Measurements from ENCODE around the gene RRAS2.

RRAS2 gene

GRCh38 chr11:14329702-14330101 is 29.3 kb downstream of the RRAS2 start:
- H3K4me1 ChIP-seq (ENCODE audit: control insufficient read depth, insufficient read depth, low read length) = no peaks in the 10 kb centered on the region
- no peak overlapping the region for H3K27ac ChIP-seq (ENCODE audit: insufficient read depth, low read depth, low read length, poor library complexity, severe bottlenecking)
- H3K4me3 ChIP-seq (ENCODE audit: insufficient read depth, low read depth, low read length) = no peak overlapping the region
- WGBS, 2 experiments = 84 to 87% methylated on average over 2 of the region's 2 CpGs
- H3K36me3 ChIP-seq (ENCODE audit: control insufficient read depth, insufficient read depth, low read length) = no peaks in the 10 kb centered on the region
- H3K9me3 ChIP-seq (ENCODE audit: control insufficient read depth, low read length) = no peaks in the 10 kb centered on the region
- no peaks in the 10 kb centered on the region for H3K27me3 ChIP-seq (ENCODE audit: control insufficient read depth, insufficient read depth, low read length, poor library complexity, severe bottlenecking)

GRCh38 chr11:14327116-14327515 is 31.9 kb downstream of the RRAS2 start:
- Histone ChIP-seq H3K4me3 (ENCODE audit: insufficient read depth, low read depth, low read length) (no peak overlapping the region), H3K27ac (ENCODE audit: insufficient read depth, low read depth, low read length, poor library complexity, severe bottlenecking) (no peak overlapping the region), H3K27me3 (ENCODE audit: control insufficient read depth, insufficient read depth, low read length, poor library complexity, severe bottlenecking) (no peaks in the 10 kb centered on the region), H3K36me3 (ENCODE audit: control insufficient read depth, insufficient read depth, low read length) (no peaks in the 10 kb centered on the region), H3K4me1 (ENCODE audit: control insufficient read depth, insufficient read depth, low read length) (no peaks in the 10 kb centered on the region), H3K9me3 (ENCODE audit: control insufficient read depth, low read length) (no peaks in the 10 kb centered on the region)

GRCh38 chr11:14323118-14323676 is 35.8 kb downstream of the RRAS2 start:
- H3K36me3 ChIP-seq (ENCODE audit: control insufficient read depth, insufficient read depth, low read length) = no peaks in the 10 kb centered on the region
- H3K4me1 ChIP-seq (ENCODE audit: control insufficient read depth, insufficient read depth, low read length) = no peaks in the 10 kb centered on the region
- no peaks in the 10 kb centered on the region for H3K27me3 ChIP-seq (ENCODE audit: control insufficient read depth, insufficient read depth, low read length, poor library complexity, severe bottlenecking)
- no peak overlapping the region for H3K27ac ChIP-seq (ENCODE audit: insufficient read depth, low read depth, low read length, poor library complexity, severe bottlenecking)
- WGBS, 2 experiments = 94 to 97% methylated on average over 4 to 6 of the region's 6 CpGs
- no peaks in the 10 kb centered on the region for H3K9me3 ChIP-seq (ENCODE audit: control insufficient read depth, low read length)
- no peak overlapping the region for H3K4me3 ChIP-seq (ENCODE audit: insufficient read depth, low read depth, low read length)

GRCh38 chr11:14322510-14322909 is 36.5 kb downstream of the RRAS2 start:
- Histone ChIP-seq H3K4me1 (ENCODE audit: control insufficient read depth, insufficient read depth, low read length) (no peaks in the 10 kb centered on the region), H3K4me3 (ENCODE audit: insufficient read depth, low read depth, low read length) (no peak overlapping the region), H3K27ac (ENCODE audit: insufficient read depth, low read depth, low read length, poor library complexity, severe bottlenecking) (no peak overlapping the region), H3K9me3 (ENCODE audit: control insufficient read depth, low read length) (no peaks in the 10 kb centered on the region), H3K36me3 (ENCODE audit: control insufficient read depth, insufficient read depth, low read length) (no peaks in the 10 kb centered on the region), H3K27me3 (ENCODE audit: control insufficient read depth, insufficient read depth, low read length, poor library complexity, severe bottlenecking) (no peaks in the 10 kb centered on the region)
- no CpG with 5 or more reads among the region's 2 CpGs for WGBS, 2 experiments

- 89 to 93% methylated on average over 3 of the region's 3 CpGs for WGBS, 2 experiments
- H3K27ac ChIP-seq (ENCODE audit: insufficient read depth, low read depth, low read length, poor library complexity, severe bottlenecking) = no peak overlapping the region
- H3K4me3 ChIP-seq (ENCODE audit: insufficient read depth, low read depth, low read length) = no peak overlapping the region
- H3K27me3 ChIP-seq (ENCODE audit: control insufficient read depth, insufficient read depth, low read length, poor library complexity, severe bottlenecking) = no peaks in the 10 kb centered on the region
- H3K4me1 ChIP-seq (ENCODE audit: control insufficient read depth, insufficient read depth, low read length) = no peaks in the 10 kb centered on the region
- H3K9me3 ChIP-seq (ENCODE audit: control insufficient read depth, low read length) = no peaks in the 10 kb centered on the region
- no peaks in the 10 kb centered on the region for H3K36me3 ChIP-seq (ENCODE audit: control insufficient read depth, insufficient read depth, low read length)
Observed at GRCh38 chr11:14320020-14320419, 39.0 kb downstream of the RRAS2 start.

- no peaks in the 10 kb centered on the region for H3K27me3 ChIP-seq (ENCODE audit: control insufficient read depth, insufficient read depth, low read length, poor library complexity, severe bottlenecking)
- no peaks in the 10 kb centered on the region for H3K4me1 ChIP-seq (ENCODE audit: control insufficient read depth, insufficient read depth, low read length)
- no peak overlapping the region for H3K4me3 ChIP-seq (ENCODE audit: insufficient read depth, low read depth, low read length)
- no peaks in the 10 kb centered on the region for H3K36me3 ChIP-seq (ENCODE audit: control insufficient read depth, insufficient read depth, low read length)
- 87% methylated on average over 1 of the region's 1 CpG; no CpG with 5 or more reads in 1 of the 2 experiments for WGBS, 2 experiments
- H3K27ac ChIP-seq (ENCODE audit: insufficient read depth, low read depth, low read length, poor library complexity, severe bottlenecking) = no peak overlapping the region
- H3K9me3 ChIP-seq (ENCODE audit: control insufficient read depth, low read length) = no peaks in the 10 kb centered on the region
Observed at GRCh38 chr11:14318581-14318981, 40.4 kb downstream of the RRAS2 start.

GRCh38 chr11:14317659-14318325 is 41.2 kb downstream of the RRAS2 start:
- H3K9me3 ChIP-seq (ENCODE audit: control insufficient read depth, low read length) = no peaks in the 10 kb centered on the region
- no peaks in the 10 kb centered on the region for H3K36me3 ChIP-seq (ENCODE audit: control insufficient read depth, insufficient read depth, low read length)
- H3K27me3 ChIP-seq (ENCODE audit: control insufficient read depth, insufficient read depth, low read length, poor library complexity, severe bottlenecking) = no peaks in the 10 kb centered on the region
- H3K4me3 ChIP-seq (ENCODE audit: insufficient read depth, low read depth, low read length) = no peak overlapping the region
- no peaks in the 10 kb centered on the region for H3K4me1 ChIP-seq (ENCODE audit: control insufficient read depth, insufficient read depth, low read length)
- 90 to 95% methylated on average over 6 to 7 of the region's 7 CpGs for WGBS, 2 experiments
- H3K27ac ChIP-seq (ENCODE audit: insufficient read depth, low read depth, low read length, poor library complexity, severe bottlenecking) = no peak overlapping the region

- no peaks in the 10 kb centered on the region for H3K9me3 ChIP-seq (ENCODE audit: control insufficient read depth, low read length)
- WGBS, 2 experiments = 66 to 95% methylated on average over 2 of the region's 2 CpGs
- H3K4me1 ChIP-seq (ENCODE audit: control insufficient read depth, insufficient read depth, low read length) = peaks cover 7% of the 10 kb centered on the region
- H3K36me3 ChIP-seq (ENCODE audit: control insufficient read depth, insufficient read depth, low read length) = no peaks in the 10 kb centered on the region
- no peak overlapping the region for H3K4me3 ChIP-seq (ENCODE audit: insufficient read depth, low read depth, low read length)
- H3K27me3 ChIP-seq (ENCODE audit: control insufficient read depth, insufficient read depth, low read length, poor library complexity, severe bottlenecking) = no peaks in the 10 kb centered on the region
- no peak overlapping the region for H3K27ac ChIP-seq (ENCODE audit: insufficient read depth, low read depth, low read length, poor library complexity, severe bottlenecking)
Observed at GRCh38 chr11:14315130-14315529, 43.9 kb downstream of the RRAS2 start.

GRCh38 chr11:14314127-14314526 is 44.9 kb downstream of the RRAS2 start:
- H3K4me1 ChIP-seq (ENCODE audit: control insufficient read depth, insufficient read depth, low read length) = peaks cover 7% of the 10 kb centered on the region
- no peaks in the 10 kb centered on the region for H3K36me3 ChIP-seq (ENCODE audit: control insufficient read depth, insufficient read depth, low read length)
- H3K4me3 ChIP-seq (ENCODE audit: insufficient read depth, low read depth, low read length) = no peak overlapping the region
- 83 to 88% methylated on average over 1 to 2 of the region's 2 CpGs for WGBS, 2 experiments
- H3K27me3 ChIP-seq (ENCODE audit: control insufficient read depth, insufficient read depth, low read length, poor library complexity, severe bottlenecking) = no peaks in the 10 kb centered on the region
- no peak overlapping the region for H3K27ac ChIP-seq (ENCODE audit: insufficient read depth, low read depth, low read length, poor library complexity, severe bottlenecking)
- no peaks in the 10 kb centered on the region for H3K9me3 ChIP-seq (ENCODE audit: control insufficient read depth, low read length)

- Histone ChIP-seq H3K4me1 (ENCODE audit: control insufficient read depth, insufficient read depth, low read length) (peaks cover 12% of the 10 kb centered on the region), H3K9me3 (ENCODE audit: control insufficient read depth, low read length) (no peaks in the 10 kb centered on the region), H3K36me3 (ENCODE audit: control insufficient read depth, insufficient read depth, low read length) (no peaks in the 10 kb centered on the region), H3K27me3 (ENCODE audit: control insufficient read depth, insufficient read depth, low read length, poor library complexity, severe bottlenecking) (no peaks in the 10 kb centered on the region), H3K27ac (ENCODE audit: insufficient read depth, low read depth, low read length, poor library complexity, severe bottlenecking) (no peak overlapping the region), H3K4me3 (ENCODE audit: insufficient read depth, low read depth, low read length) (no peak overlapping the region)
- 87 to 96% methylated on average over 3 to 4 of the region's 4 CpGs for WGBS, 2 experiments
Observed at GRCh38 chr11:14312736-14313438, 46.1 kb downstream of the RRAS2 start.

Data from ectodermal cell (in vitro differentiated cells).